ENCODE data around the gene RBL2. TPM values are rescaled to one million over a fixed set of nuclear protein-coding genes. Genes with fewer than 3 reads are reported as not detected.

The RBL2 gene
- total and polyA plus RNA-seq, 9 of the 15 experiments (the other 6 are each of a cell fraction or from before 2014, with no cell fraction given): 7.8 to 76.3 (median 28.5) TPM

DNA sequence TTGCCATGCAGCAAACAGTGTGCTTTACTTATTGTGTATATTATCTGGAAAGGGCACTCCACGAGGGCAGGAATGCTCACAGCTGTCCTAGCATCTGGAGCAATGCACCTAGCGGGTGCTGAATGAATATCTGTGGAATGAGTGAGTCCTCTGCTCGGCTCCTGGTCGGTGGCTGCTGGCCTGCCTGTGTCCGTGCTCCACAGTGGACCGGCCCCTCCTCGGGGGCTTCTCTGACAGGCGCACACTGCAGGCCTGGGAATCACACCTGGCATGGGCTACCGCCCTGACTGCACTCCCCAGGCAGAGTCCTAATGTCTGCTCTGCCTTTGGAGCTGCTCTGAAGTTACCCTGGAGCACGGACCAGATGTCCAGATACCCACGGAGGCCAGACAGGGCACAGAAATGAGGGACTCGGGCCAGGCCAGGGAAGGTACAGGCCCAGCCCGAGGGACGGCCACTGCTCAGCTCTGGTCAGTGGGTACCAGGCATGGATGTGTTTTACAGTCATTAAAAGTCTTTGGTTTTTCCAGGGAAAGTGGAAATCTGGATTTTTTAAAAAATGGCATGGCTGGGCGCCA lies 89.8 kb downstream of the RBL2 start (continued):
- TF ChIP-seq AFF1 (IDR thresholded peaks at IDR 0.05; ENCODE audit: low read depth in 1 of 2, partially characterized antibody in 2 of 2) (no peak), TRIM28 (IDR thresholded peaks at IDR 0.05) (no peak), ZNF780A (CRISPR knock-in tag; IDR thresholded peaks at IDR 0.05) (no peak), SAFB (IDR thresholded peaks at IDR 0.05; ENCODE audit: borderline replicate concordance, low read depth, low read length) (no peak), CREM (IDR thresholded peaks at IDR 0.05; ENCODE audit: low read depth) (no peak), TFAM (CRISPR knock-in tag; conservative IDR thresholded peaks at IDR 0.05) (no peak), ELF2 (CRISPR knock-in tag; IDR thresholded peaks at IDR 0.05) (no peak), ZBTB12 (CRISPR knock-in tag; IDR thresholded peaks at IDR 0.05) (no peak), RCOR1 (IDR thresholded peaks at IDR 0.05; ENCODE audit: borderline replicate concordance in 1 of 2, low read depth in 2 of 2, low read length in 2 of 2) (no peak)
- TF ChIP-seq, protein P1, sequence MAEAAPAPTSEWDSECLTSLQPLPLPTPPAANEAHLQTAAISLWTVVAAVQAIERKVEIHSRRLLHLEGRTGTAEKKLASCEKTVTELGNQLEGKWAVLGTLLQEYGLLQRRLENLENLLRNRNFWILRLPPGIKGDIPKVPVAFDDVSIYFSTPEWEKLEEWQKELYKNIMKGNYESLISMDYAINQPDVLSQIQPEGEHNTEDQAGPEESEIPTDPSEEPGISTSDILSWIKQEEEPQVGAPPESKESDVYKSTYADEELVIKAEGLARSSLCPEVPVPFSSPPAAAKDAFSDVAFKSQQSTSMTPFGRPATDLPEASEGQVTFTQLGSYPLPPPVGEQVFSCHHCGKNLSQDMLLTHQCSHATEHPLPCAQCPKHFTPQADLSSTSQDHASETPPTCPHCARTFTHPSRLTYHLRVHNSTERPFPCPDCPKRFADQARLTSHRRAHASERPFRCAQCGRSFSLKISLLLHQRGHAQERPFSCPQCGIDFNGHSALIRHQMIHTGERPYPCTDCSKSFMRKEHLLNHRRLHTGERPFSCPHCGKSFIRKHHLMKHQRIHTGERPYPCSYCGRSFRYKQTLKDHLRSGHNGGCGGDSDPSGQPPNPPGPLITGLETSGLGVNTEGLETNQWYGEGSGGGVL (CRISPR knock-in tag; IDR thresholded peaks at IDR 0.05): no peak
